WTC11 (cell line): ENCODE results near the gene TTC38. TPM values are rescaled to one million over a fixed set of nuclear protein-coding genes. Genes with fewer than 3 reads are reported as not detected.

Experiments used
- ATAC-seq: fragments of 200-7000 bp; cut with Tn5 transposase; 2 replicates; pipeline ENCODE4 v1.10.0; 2021; ENCODE audit warnings: mild to moderate bottlenecking, moderate library complexity
- CTCF ChIA-PET: fragments of 300-600 bp; sonication (Branson Sonifier 250); formaldehyde crosslinking; loops from one replicate; lab custom pipeline; 2021; ENCODE audit warnings: antibody characterized with exemption; lab: Charles Lee
- POLR2A ChIA-PET: fragments of 350-600 bp; sonication (Branson Sonifier 250); formaldehyde crosslinking; loops from one replicate; lab custom pipeline; 2021; ENCODE audit warnings: antibody characterized with exemption; lab: Charles Lee
- DNase-seq: peaks from one replicate; pipeline ENCODE4 v3.0.0; 2021; ENCODE audit warnings: low spot score
- H3K27ac Mint-ChIP-seq: 2 replicates; pipeline ENCODE4 v1.8.0; 2021; ENCODE audit warnings: mixed read lengths
- H3K27me3 Mint-ChIP-seq: 2 replicates; pipeline ENCODE4 v1.8.0; 2021; ENCODE audit warnings: low read depth, mild to moderate bottlenecking, moderate library complexity, mixed read lengths
- H3K36me3 Mint-ChIP-seq: 2 replicates; pipeline ENCODE4 v1.8.0; 2021; ENCODE audit warnings: mixed read lengths
- H3K4me1 Mint-ChIP-seq: 2 replicates; pipeline ENCODE4 v1.8.0; 2022; ENCODE audit warnings: mixed read lengths
- H3K4me3 Mint-ChIP-seq: 2 replicates; pipeline ENCODE4 v1.8.0; 2021; ENCODE audit warnings: mild to moderate bottlenecking, moderate library complexity, mixed read lengths
- H3K9me3 Mint-ChIP-seq: 2 replicates; pipeline ENCODE4 v1.8.0; 2021; ENCODE audit warnings: mixed read lengths
- ATF6 ChIP-seq: sonication (generic); formaldehyde crosslinking; IDR thresholded peaks from 2 replicates; pipeline ENCODE4 v1.8.1; 2023; ENCODE audit warnings: mild to moderate bottlenecking, missing genetic modification reagents
- CBFB ChIP-seq: sonication (generic); formaldehyde crosslinking; IDR thresholded peaks from 2 replicates; pipeline ENCODE4 v1.8.1; 2022; ENCODE audit warnings: mild to moderate bottlenecking, low read depth, missing genetic modification reagents
- CREB1 ChIP-seq: sonication (generic); formaldehyde crosslinking; IDR thresholded peaks from 2 replicates; pipeline ENCODE4 v1.8.0; 2023; ENCODE audit warnings: mild to moderate bottlenecking, missing genetic modification reagents
- CTCF ChIP-seq: fragments of 200-600 bp; IDR thresholded peaks from 2 replicates; pipeline ENCODE4 v1.8.0; 2022; ENCODE audit warnings: antibody characterized with exemption
- EMX1 ChIP-seq: fragments of 250-450 bp; sonication (Bioruptor Pico); IDR thresholded peaks from 2 replicates; pipeline ENCODE4 v1.8.0; 2021; ENCODE audit warnings: mild to moderate bottlenecking
- ETV6 ChIP-seq: sonication (generic); formaldehyde crosslinking; IDR thresholded peaks from 2 replicates; pipeline ENCODE4 v1.8.1; 2022; ENCODE audit warnings: mild to moderate bottlenecking, missing genetic modification reagents
- FOXJ3 ChIP-seq: sonication (generic); formaldehyde crosslinking; IDR thresholded peaks from 2 replicates; pipeline ENCODE4 v1.9.0; 2021; ENCODE audit warnings: missing genetic modification reagents, mild to moderate bottlenecking, borderline replicate concordance
- FOXP1 ChIP-seq: sonication (generic); formaldehyde crosslinking; IDR thresholded peaks from 2 replicates; pipeline ENCODE4 v1.8.0; 2022; ENCODE audit warnings: missing genetic modification reagents, mild to moderate bottlenecking, moderate library complexity, borderline replicate concordance
- GRHL2 ChIP-seq: fragments of 250-450 bp; sonication (Bioruptor Pico); IDR thresholded peaks from 2 replicates; pipeline ENCODE4 v1.8.0; 2022; ENCODE audit warnings: mild to moderate bottlenecking, moderate library complexity; ENCODE audit not compliant: insufficient replicate concordance, severe bottlenecking
- MYBL2 ChIP-seq: sonication (generic); formaldehyde crosslinking; IDR thresholded peaks from 2 replicates; pipeline ENCODE4 v1.8.1; 2023; ENCODE audit warnings: mild to moderate bottlenecking, moderate library complexity, missing genetic modification reagents
- NR2C2 ChIP-seq: sonication (generic); formaldehyde crosslinking; IDR thresholded peaks from 2 replicates; pipeline ENCODE4 v1.8.0; 2022; ENCODE audit warnings: mild to moderate bottlenecking, missing genetic modification reagents
- PRRX2 ChIP-seq: fragments of 250-450 bp; sonication (Bioruptor Pico); IDR thresholded peaks from 2 replicates; pipeline ENCODE4 v1.8.0; 2021; ENCODE audit warnings: mild to moderate bottlenecking
- RORB ChIP-seq: fragments of 250-450 bp; sonication (Bioruptor Pico); IDR thresholded peaks from 2 replicates; pipeline ENCODE4 v1.9.0; 2021; ENCODE audit warnings: mild to moderate bottlenecking
- USF2 ChIP-seq: sonication (generic); formaldehyde crosslinking; IDR thresholded peaks from 2 replicates; pipeline ENCODE4 v1.8.1; 2023; ENCODE audit warnings: mild to moderate bottlenecking, missing genetic modification reagents, moderate library complexity
- ZBTB43 ChIP-seq: sonication (generic); formaldehyde crosslinking; IDR thresholded peaks from 2 replicates; pipeline ENCODE4 v1.8.1; 2023; ENCODE audit warnings: mild to moderate bottlenecking, missing genetic modification reagents
- ZNF121 ChIP-seq: sonication (generic); formaldehyde crosslinking; IDR thresholded peaks from 2 replicates; pipeline ENCODE4 v1.8.0; 2023; ENCODE audit warnings: missing genetic modification reagents
- ZNF138 ChIP-seq: sonication (generic); formaldehyde crosslinking; conservative IDR thresholded peaks from 2 replicates; pipeline ENCODE4 v1.8.1; 2022; ENCODE audit warnings: mild to moderate bottlenecking, moderate library complexity, missing genetic modification reagents
- ZNF416 ChIP-seq: fragments of 250-450 bp; sonication (Bioruptor Pico); IDR thresholded peaks from 2 replicates; pipeline ENCODE4 v1.9.0; 2021; ENCODE audit warnings: mild to moderate bottlenecking, inconsistent platforms
- ZNF512 ChIP-seq: sonication (generic); formaldehyde crosslinking; IDR thresholded peaks from 2 replicates; pipeline ENCODE4 v1.8.1; 2022; ENCODE audit warnings: missing genetic modification reagents, borderline replicate concordance
- ZNF532 ChIP-seq: fragments of 250-450 bp; sonication (Bioruptor Pico); IDR thresholded peaks from 2 replicates; pipeline ENCODE4 v1.9.0; 2021; ENCODE audit warnings: mild to moderate bottlenecking, borderline replicate concordance
- ZNF671 ChIP-seq: fragments of 250-450 bp; sonication (Bioruptor Pico); IDR thresholded peaks from 2 replicates; pipeline ENCODE4 v1.8.0; 2021; ENCODE audit warnings: mild to moderate bottlenecking
- total RNA-seq: library from RNA; stranded (reverse); gene quantifications from 3 replicates; pipeline ENCODE4 v1.2.3, GENCODE V29; 2021

Gene TTC38
- total RNA-seq, 1 experiment from 2014 or later, result 20.7 TPM

- H3K4me1 Mint-ChIP-seq, result no peaks in the 10 kb centered on the region
- peaks cover 52% of the 10 kb centered on the region for H3K36me3 Mint-ChIP-seq
- no peaks in the 10 kb centered on the region for H3K9me3 Mint-ChIP-seq
- H3K27me3 Mint-ChIP-seq, result no peaks in the 10 kb centered on the region
- H3K4me3 Mint-ChIP-seq, result no peak overlapping the region
- H3K27ac Mint-ChIP-seq, result no peak overlapping the region; the same call in 1 of the 2 replicates
- TF ChIP-seq ZBTB43 (CRISPR knock-in tag) (no peak), FOXJ3 (CRISPR knock-in tag) (no peak), PRRX2 (CRISPR knock-in tag) (no peak), ATF6 (CRISPR knock-in tag) (no peak)
- DNase-seq (no peak), ATAC-seq (no peak)
- ChIA-PET CTCF (no interaction called here), POLR2A (no interaction called here)
Observed at GRCh38 chr22:46327691-46328465, 60.1 kb downstream of the TTC38 start.

GRCh38 chr22:46328797-46329196, 61.0 kb downstream of the TTC38 start:
- H3K4me3 Mint-ChIP-seq, result no peak overlapping the region
- H3K4me1 Mint-ChIP-seq, result 0 out of 2 replicates have a peak, but pooled peaks cover 3% of the 10 kb centered on the region
- peaks cover 53% of the 10 kb centered on the region for H3K36me3 Mint-ChIP-seq
- ChIA-PET POLR2A (no interaction called here), CTCF (no interaction called here)
- no peaks in the 10 kb centered on the region for H3K27me3 Mint-ChIP-seq
- ATAC-seq (no peak), DNase-seq (no peak)
- H3K27ac Mint-ChIP-seq, result no peak overlapping the region
- TF ChIP-seq ZNF121 (no peak), EMX1 (no peak), ZNF138 (CRISPR knock-in tag) (no peak), FOXP1 (CRISPR knock-in tag) (no peak), ETV6 (CRISPR knock-in tag) (no peak), GRHL2 (CRISPR knock-in tag) (no peak), USF2 (CRISPR knock-in tag) (no peak), CBFB (CRISPR knock-in tag) (no peak), MYBL2 (CRISPR knock-in tag) (no peak), PRRX2 (CRISPR knock-in tag) (no peak), CTCF (no peak), ZNF671 (no peak), RORB (CRISPR knock-in tag) (no peak), ZNF416 (CRISPR knock-in tag) (no peak)
- no peaks in the 10 kb centered on the region for H3K9me3 Mint-ChIP-seq

GRCh38 chr22:46329616-46330015, 61.8 kb downstream of the TTC38 start:
- no peak for ATAC-seq
- H3K9me3 Mint-ChIP-seq, result no peaks in the 10 kb centered on the region
- no peak overlapping the region for H3K27ac Mint-ChIP-seq
- ChIA-PET CTCF (no interaction called here), POLR2A (no interaction called here)
- no peak overlapping the region for H3K4me3 Mint-ChIP-seq
- H3K4me1 Mint-ChIP-seq, result peaks cover 7% of the 10 kb centered on the region
- no peaks in the 10 kb centered on the region for H3K27me3 Mint-ChIP-seq
- no peak for DNase-seq
- peaks cover 47% of the 10 kb centered on the region for H3K36me3 Mint-ChIP-seq
- TF ChIP-seq CREB1 (CRISPR knock-in tag) (no peak), ZNF512 (CRISPR knock-in tag) (no peak), ZNF138 (CRISPR knock-in tag) (no peak), NR2C2 (CRISPR knock-in tag) (no peak), ZNF532 (CRISPR knock-in tag) (no peak)
